Measurements from ENCODE around the gene DSTYK.

Gene DSTYK

GRCh38 chr1:205228093-205228521 lies 16.6 kb upstream of the DSTYK start:
- peaks cover 7% of the 10 kb centered on the region for H3K36me3 ChIP-seq
- no peak for TF ChIP-seq CTCF (IDR thresholded peaks at IDR 0.05; ENCODE audit: low read depth, low read length)
- H3K4me3 ChIP-seq (ENCODE audit: low read depth, low read length), result peak overlapping the region; percentile 60
- peak; percentile 48 for DNase-seq
- no peaks in the 10 kb centered on the region for H3K9me3 ChIP-seq (ENCODE audit: severe bottlenecking)
- H3K27me3 ChIP-seq (ENCODE audit: insufficient read depth, low read depth, severe bottlenecking), result no peaks in the 10 kb centered on the region
- peak overlapping the region; percentile 47; the same call in 1 of the 2 replicates for H3K27ac ChIP-seq

GRCh38 chr1:205227584-205228013 lies 16.1 kb upstream of the DSTYK start, which contains the start of gene TMCC2:
TMCC2 (plus strand) TSS chr1:205227946; CDS start chr1:205228565, 619 bp downstream.
- Histone ChIP-seq H3K36me3 (peaks cover 7% of the 10 kb centered on the region), H3K27ac (peak within 1 kb of the TSS; percentile 53), H3K27me3 (ENCODE audit: insufficient read depth, low read depth, severe bottlenecking) (no peaks in the 10 kb centered on the region), H3K9me3 (ENCODE audit: severe bottlenecking) (no peaks in the 10 kb centered on the region), H3K4me3 (ENCODE audit: low read depth, low read length) (peak within 1 kb of the TSS; percentile 66)
- TF ChIP-seq CTCF (IDR thresholded peaks at IDR 0.05; ENCODE audit: low read depth, low read length), result 0 out of 2 replicates have a peak, but pooled peaks have one; percentile 7
- DNase-seq, result peak; percentile 100

GRCh38 chr1:205226868-205227583 lies 15.5 kb upstream of the DSTYK start:
- 0 out of 2 replicates have a peak, but pooled peaks have one; percentile 23 for TF ChIP-seq CTCF (IDR thresholded peaks at IDR 0.05; ENCODE audit: low read depth, low read length)
- Histone ChIP-seq H3K9me3 (ENCODE audit: severe bottlenecking) (no peaks in the 10 kb centered on the region), H3K27ac (peak overlapping the region; percentile 53), H3K4me3 (ENCODE audit: low read depth, low read length) (peak overlapping the region; percentile 66), H3K36me3 (peaks cover 2% of the 10 kb centered on the region), H3K27me3 (ENCODE audit: insufficient read depth, low read depth, severe bottlenecking) (no peaks in the 10 kb centered on the region)
- DNase-seq, result no peak

- Histone ChIP-seq H3K27ac (no peak overlapping the region), H3K4me3 (ENCODE audit: low read depth, low read length) (no peak overlapping the region), H3K27me3 (ENCODE audit: insufficient read depth, low read depth, severe bottlenecking) (no peaks in the 10 kb centered on the region), H3K36me3 (no peaks in the 10 kb centered on the region), H3K9me3 (ENCODE audit: severe bottlenecking) (no peaks in the 10 kb centered on the region)
- no peak for TF ChIP-seq CTCF (IDR thresholded peaks at IDR 0.05; ENCODE audit: low read depth, low read length)
- DNase-seq, result no peak
Observed at GRCh38 chr1:205225901-205226765, 14.6 kb upstream of the DSTYK start.

GRCh38 chr1:205224736-205225135 lies 13.2 kb upstream of the DSTYK start:
- no peak overlapping the region for H3K27ac ChIP-seq
- H3K4me3 ChIP-seq (ENCODE audit: low read depth, low read length), result no peak overlapping the region
- H3K36me3 ChIP-seq, result no peaks in the 10 kb centered on the region
- no peak for DNase-seq
- no peak for TF ChIP-seq CTCF (IDR thresholded peaks at IDR 0.05; ENCODE audit: low read depth, low read length)
- H3K9me3 ChIP-seq (ENCODE audit: severe bottlenecking), result no peaks in the 10 kb centered on the region
- H3K27me3 ChIP-seq (ENCODE audit: insufficient read depth, low read depth, severe bottlenecking), result no peaks in the 10 kb centered on the region
